ENCODE data around the gene WSCD2.

WSCD2 gene

DNA sequence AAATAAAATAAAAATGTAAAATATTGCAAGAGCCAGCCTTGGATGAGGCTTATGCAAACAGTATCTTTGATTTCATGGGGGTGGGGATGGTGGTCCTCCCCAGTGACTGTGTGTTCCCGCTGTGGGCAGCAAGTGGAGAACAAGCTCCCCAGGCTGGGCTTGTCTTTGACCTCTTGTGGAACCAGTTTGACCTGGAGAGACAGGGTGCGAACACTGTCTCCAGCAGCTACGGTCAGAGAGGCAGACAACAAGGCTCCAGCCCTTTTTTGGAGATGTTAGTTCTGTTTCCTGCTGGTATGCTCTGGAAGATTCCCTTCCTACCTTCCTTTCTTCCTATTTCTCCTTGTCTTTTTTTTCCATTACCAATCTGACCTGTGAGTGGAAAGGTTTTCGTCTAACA is 21.8 kb upstream of the WSCD2 start:
- no peak for DNase-seq (ENCODE audit: low read depth, low spot score)

- no peak for DNase-seq (ENCODE audit: low read depth, low spot score)
Observed at GRCh38 chr12:108109504-108109903, 19.6 kb upstream of the WSCD2 start.

- no peak for DNase-seq (ENCODE audit: low read depth, low spot score)
Observed at GRCh38 chr12:108109954-108110353, 19.1 kb upstream of the WSCD2 start.

GRCh38 chr12:108110844-108111243 is 18.2 kb upstream of the WSCD2 start:
- no peak for DNase-seq (ENCODE audit: low read depth, low spot score)

DNA sequence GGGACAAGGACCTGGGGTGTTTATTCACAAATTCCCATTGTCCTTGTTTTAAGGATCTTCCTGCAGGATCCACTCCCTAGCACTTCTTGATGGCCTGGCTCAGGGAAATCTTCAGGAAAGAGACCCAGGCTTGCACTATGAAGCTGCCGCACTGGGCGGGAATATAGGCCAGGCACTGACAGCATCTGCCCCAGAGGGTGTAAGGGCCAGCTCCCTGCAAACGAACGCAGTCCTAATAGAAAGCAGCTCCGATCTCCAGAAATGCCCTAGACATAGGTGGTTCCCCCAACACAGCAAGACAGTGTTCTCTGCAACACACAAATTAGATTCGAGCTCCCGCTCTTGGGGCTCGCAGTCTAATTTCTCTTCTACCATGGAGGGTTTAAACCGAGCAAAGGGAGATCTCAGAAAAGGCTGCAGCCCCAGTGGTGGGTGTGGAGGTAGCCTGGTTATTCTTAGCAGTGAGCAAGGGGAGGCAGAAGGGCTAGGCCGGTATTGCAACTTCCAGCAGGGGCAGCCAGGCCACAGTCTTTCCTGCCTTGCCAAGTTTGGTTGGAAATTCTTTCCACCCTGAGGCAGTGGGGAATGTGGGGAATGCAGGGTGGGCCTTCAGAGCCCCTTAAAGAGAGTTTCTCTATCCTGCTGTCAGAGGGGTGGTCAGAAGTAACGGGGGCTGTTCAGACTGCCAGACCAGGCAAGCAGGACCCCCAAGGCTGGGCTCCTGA is 16.1 kb upstream of the WSCD2 start:
- no peak for DNase-seq (ENCODE audit: low read depth, low spot score)

DNA sequence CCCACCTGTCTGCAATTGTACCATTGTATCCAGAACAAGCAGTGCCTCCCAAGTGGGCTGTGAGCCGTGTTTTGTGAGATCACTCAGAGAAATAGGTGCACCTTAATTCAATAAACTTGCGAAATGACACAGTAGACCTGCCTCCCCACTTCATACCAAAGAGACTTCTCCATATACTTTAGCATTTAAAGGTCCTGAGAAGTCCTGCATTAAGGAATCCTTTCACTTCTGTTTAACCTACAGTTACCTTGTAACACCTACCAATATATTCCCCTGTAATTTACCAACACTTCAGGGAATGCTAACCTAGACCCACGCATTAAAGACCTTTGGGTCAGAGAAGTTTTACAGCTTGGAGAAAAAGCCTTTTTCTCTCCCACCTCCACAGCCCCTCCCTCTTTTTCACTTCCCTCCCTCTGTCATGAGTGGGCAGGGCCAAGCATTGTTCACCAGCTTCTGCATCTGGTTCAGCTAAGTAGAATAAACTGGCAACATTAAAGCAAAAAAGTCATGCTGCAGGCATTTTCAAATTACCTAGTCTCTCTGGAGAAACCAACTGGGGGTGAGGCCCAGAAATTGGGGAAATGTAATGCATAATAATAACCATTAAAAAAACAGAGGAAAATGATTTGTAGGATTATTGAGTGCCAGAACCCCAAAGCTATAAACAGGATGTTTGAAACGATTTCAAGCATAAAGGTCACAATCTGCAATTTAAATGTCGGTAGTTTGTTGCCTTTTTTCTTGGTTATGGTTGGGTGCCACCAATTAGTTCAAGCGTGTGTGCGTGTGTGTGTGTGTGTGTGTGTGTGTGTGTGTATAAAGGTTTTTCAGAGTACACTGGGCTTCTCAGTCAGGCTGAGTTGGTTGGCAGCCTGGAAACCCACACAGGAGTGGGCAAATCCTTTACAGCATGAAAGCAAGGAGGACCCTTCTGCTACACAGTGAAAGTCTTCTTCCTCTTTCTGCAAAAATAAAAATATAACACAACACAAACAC is 13.7 kb upstream of the WSCD2 start:
- DNase-seq (ENCODE audit: low read depth, low spot score): no peak

- DNase-seq (ENCODE audit: low read depth, low spot score): no peak
Observed at GRCh38 chr12:108116254-108116653, 12.8 kb upstream of the WSCD2 start.

DNA sequence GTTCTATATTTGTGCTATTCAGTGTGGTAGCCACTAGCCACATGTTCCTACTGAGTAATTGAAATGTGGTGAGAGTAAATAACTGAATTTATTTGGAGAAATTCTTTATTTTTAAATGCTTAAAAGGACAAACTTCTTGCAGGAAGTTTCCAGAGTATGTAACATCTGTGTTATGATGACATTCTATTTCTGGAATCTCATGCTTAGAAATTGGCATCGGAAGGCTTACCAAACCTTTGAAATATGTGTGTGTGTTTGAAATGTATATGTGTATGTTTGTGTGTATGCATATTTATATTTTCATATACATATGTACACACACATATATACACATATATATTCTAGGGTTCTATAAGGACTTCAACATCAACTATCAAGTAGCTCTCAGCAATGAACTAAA is 12.4 kb upstream of the WSCD2 start:
- no peak for DNase-seq (ENCODE audit: low read depth, low spot score)

GRCh38 chr12:108117163-108117849 is 11.8 kb upstream of the WSCD2 start:
- DNase-seq (ENCODE audit: low read depth, low spot score): no peak

DNA sequence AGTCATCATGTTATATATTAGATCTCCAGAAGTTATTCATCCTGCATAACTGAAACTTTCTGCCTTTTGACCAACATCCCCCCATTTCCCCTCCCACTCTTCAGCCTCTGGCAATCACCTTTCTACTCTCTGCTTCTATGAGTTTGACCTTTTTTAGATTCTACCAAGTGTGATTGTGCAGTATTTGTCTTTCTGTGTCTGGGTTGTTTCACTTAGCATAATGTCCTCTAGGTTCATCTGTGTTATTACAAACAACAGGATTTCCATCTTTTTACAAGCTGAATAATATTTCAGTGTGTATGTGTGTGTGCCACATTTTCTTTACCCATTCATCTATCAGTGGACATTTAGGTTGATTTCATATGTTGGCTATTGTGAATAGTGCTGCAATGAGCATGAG is 11.2 kb upstream of the WSCD2 start:
- DNase-seq (ENCODE audit: low read depth, low spot score): no peak

DNA sequence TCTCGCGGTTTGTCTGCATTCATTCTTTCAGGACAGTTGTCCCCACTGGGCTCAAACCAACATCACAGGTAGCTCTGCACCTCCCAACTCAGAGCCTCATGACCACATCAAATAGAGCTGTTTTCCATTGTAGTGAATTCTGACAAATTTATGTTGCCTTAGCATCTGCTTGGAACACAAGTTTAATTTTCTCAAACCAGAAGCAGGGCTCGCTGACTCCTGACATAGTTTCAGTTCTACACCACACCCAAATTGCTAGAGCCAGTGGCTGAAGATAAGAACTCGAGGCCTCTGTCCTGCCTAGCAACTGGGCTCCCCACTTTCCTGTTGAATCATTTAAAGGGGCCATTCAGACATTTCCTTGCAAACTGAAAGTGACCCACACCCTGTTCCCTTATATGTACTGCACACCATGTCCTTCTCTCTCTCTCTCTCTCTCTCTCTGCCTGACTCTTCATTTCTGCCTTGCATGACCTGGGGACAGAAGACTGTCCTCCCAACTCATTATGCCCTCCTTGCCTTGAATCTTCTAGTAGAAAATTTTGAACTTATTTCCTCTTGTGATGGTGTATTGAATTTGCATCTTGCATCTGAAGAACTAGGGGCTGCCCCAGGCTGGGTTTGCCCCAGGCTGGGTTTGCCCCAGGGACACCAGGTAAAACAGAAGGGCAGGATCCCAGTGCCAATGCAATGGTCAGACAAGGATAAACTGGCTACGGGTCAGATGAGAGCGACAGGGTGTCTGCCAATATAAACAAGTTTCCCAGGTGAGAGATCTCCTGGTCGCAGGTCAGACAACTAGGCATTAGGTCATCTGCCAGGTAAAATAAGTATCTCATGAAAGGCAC is 9.7 kb upstream of the WSCD2 start:
- DNase-seq (ENCODE audit: low read depth, low spot score): no peak

GRCh38 chr12:108119974-108120862 is 8.9 kb upstream of the WSCD2 start:
- no peak for DNase-seq (ENCODE audit: low read depth, low spot score)

DNA sequence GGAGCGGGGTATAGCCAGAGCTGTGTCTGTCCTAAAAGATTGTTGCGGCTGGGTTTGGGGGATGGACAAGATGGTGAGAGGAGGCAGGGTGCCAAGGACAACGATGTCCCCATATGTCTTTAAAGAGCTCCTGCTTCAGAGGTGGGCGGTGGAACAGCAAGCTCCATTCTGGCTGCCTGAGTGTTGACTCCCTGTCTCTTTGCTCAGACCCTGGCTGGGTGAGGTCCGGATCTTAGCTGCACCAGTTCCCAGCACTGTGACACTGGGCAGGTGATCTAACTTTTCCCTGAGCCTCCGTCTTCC is 8.3 kb upstream of the WSCD2 start:
- DNase-seq (ENCODE audit: low read depth, low spot score): no peak

- no peak for DNase-seq (ENCODE audit: low read depth, low spot score)
Observed at GRCh38 chr12:108121320-108121719, 7.8 kb upstream of the WSCD2 start.

DNA sequence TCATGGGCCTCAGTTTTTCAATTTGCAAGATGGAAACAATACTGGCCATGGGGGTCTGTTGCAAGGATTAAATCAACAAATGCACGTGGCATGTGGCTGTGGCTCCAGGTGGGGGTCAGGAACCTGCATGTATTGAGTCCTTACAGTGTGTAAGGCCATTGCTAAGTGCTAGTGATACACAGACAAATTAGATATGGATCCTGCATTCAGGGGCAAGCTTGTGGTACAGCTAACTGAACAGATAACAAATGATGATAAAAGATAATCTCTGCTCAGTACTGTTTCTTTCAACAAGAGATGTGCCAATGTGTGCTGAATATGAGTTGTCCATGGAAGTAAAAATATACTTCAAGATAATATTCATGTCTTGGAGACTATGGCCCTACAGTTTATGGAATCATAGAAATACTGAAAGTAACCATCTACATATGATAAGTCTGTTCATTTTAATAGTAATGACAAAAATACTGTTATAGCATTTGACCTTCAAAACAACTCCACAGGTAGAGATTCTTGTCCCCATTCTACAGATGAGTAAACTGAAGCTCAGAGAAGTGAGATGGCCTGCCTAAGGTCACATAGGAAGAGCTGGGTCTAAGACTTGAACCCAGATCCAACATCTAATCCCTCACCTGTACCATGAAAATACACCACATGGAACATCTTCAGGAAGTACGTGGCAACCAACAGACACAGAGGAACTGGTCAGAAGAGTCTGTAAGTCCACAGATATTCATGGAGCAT is 7.2 kb upstream of the WSCD2 start:
- no peak for DNase-seq (ENCODE audit: low read depth, low spot score)

DNA sequence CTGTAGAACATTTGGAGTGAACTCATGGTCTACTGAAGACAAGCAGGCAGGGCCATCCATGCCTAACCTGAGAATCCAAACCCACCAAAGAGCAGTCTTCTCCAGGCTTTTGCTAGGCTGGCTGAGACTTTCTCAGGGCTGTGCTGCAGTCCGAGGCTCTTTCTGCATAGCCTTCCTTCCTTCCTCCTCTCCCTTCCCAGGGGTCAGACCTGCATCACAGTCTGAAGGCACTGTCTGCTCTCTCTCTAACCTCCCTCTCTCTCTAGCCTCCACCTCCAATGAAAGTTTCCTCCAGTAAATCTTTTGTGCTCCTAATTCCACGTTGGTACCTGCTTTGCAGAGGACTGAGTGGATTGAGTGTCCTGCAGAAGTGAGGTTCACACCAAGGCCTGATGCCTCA is 6.4 kb upstream of the WSCD2 start:
- DNase-seq (ENCODE audit: low read depth, low spot score): no peak

- DNase-seq (ENCODE audit: low read depth, low spot score): no peak
Observed at GRCh38 chr12:108123402-108123801, 5.7 kb upstream of the WSCD2 start.

DNA sequence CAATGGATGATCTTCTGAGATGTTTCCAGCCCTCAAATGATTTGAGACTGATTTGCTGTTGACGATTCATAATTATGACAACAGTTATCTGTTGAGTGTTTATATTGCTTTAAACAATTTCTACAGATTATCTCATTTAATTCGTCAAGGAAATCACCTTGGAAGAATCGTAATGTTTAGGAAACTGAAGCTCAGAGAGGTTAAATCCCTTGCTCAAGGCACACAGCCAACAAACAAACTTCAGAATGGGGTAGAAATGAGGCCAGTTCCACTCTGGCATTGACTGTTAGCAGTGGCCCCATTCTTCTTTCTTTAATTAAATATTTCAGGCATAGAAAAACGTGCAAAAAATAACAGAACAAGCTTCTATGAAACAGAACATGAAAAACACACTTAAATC is 4.0 kb upstream of the WSCD2 start:
- DNase-seq (ENCODE audit: low read depth, low spot score): no peak

DNA sequence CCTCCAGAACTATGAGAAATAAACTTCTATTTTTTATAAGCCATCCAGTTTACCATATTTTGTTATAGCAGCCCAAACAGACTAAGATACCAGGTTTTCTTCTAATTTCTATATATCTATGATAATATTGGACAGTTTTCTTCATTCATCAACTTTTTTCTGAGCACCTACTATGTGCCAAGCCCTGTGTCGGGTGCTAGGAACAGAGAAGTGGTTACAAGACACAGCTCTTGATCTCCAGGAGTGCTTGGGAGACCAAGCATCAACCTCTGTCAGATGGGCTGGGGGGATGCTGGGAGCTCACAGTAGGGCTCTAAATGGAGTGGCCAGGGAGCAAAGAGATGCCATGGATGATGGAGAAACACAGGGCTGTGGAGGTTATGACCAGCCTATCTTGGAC is 2.9 kb upstream of the WSCD2 start:
- DNase-seq (ENCODE audit: low read depth, low spot score): no peak

GRCh38 chr12:108126990-108127501 is 2.0 kb upstream of the WSCD2 start:
- no peak for DNase-seq (ENCODE audit: low read depth, low spot score)

Data from activated naive CD8-positive, alpha-beta T cell treated with anti-CD3 and anti-CD28 coated beads, Interleukin-2, amount 50 U/mL, for 16 hours (primary cell).